VCaP (cell line): ENCODE results near the gene SLC16A7.

Experiments used
- H3K27ac ChIP-seq: fragments of 450-650 bp; 2 replicates; pipeline ENCODE4 v1.5.1; 2017
- CTCF ChIP-seq: fragments of 450-650 bp; conservative IDR thresholded peaks from 2 replicates; pipeline ENCODE4 v1.5.1; 2017; ENCODE audit warnings: mild to moderate bottlenecking, moderate library complexity

The SLC16A7 gene

GRCh38 chr12:59652130-59652529, 56.3 kb downstream of the SLC16A7 start:
- TF ChIP-seq CTCF: no peak
- H3K27ac ChIP-seq: no peak overlapping the region

- no peak overlapping the region for H3K27ac ChIP-seq
- TF ChIP-seq CTCF: no peak
These were observed 58.2 kb downstream of the SLC16A7 start for GRCh38 chr12:59654061-59654460.

GRCh38 chr12:59657266-59657665, 61.4 kb downstream of the SLC16A7 start:
- no peak overlapping the region for H3K27ac ChIP-seq
- no peak for TF ChIP-seq CTCF

- no peak for TF ChIP-seq CTCF
These were observed 61.9 kb downstream of the SLC16A7 start for GRCh38 chr12:59657711-59658110.

GRCh38 chr12:59660148-59660547, 64.3 kb downstream of the SLC16A7 start:
- TF ChIP-seq CTCF: no peak

More at GRCh38 chr12:59657711-59658110, 61.9 kb downstream of the SLC16A7 start:
- no peak overlapping the region for H3K27ac ChIP-seq

GRCh38 chr12:59660921-59661597, 65.2 kb downstream of the SLC16A7 start:
- no peak for TF ChIP-seq CTCF
- H3K27ac ChIP-seq: no peak overlapping the region

More at GRCh38 chr12:59660148-59660547, 64.3 kb downstream of the SLC16A7 start:
- no peak overlapping the region for H3K27ac ChIP-seq

GRCh38 chr12:59664495-59664894, 68.7 kb downstream of the SLC16A7 start:
- no peak overlapping the region for H3K27ac ChIP-seq
- TF ChIP-seq CTCF: no peak
